Breast epithelium (tissue), 3 donors: ENCODE results near the gene SHROOM2.

Source experiments
- POLR2A ChIP-seq: fragments of 450-650 bp; IDR thresholded peaks from one replicate; pipeline ENCODE4 v1.6.1; 2016; ENCODE audit warnings: antibody characterized with exemption, mild to moderate bottlenecking, moderate library complexity
- POLR2AphosphoS5 ChIP-seq, 3 donors: sonication (generic); formaldehyde crosslinking; IDR thresholded peaks; one replicate each; pipeline ENCODE4 v1.6.1; 2017; ENCODE audit warnings: antibody characterized with exemption in 3 of 3
- TF ChIP-seq, protein P1 (sequence below), 3 donors: fragments of 450-650 bp; IDR thresholded peaks; one replicate each; pipeline ENCODE4 v1.5.1; 2016 to 2017; ENCODE audit warnings: antibody characterized with exemption in 3 of 3, mild to moderate bottlenecking in 3 of 3, moderate library complexity in 3 of 3

DNA sequence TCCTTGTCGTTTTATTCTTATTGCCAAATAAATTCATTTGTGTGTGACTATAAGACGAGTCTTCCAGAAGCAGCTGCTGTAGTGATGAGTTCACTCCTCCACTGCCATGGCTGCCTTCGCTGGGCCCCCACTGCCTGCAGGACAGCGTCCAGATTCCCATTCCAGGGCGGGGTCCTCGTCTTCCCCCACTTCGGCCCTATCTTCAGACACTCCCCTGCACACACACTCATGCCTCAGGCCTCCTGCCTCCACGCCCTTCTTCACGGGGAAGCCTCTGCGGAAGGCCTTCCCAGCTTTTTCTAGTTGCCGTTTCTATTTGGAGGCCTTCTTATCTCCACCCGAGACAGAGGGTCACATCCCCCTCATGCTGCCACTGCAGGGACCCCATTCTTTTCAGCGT is 80.4 kb downstream of the SHROOM2 start:
- TF ChIP-seq, protein P1, sequence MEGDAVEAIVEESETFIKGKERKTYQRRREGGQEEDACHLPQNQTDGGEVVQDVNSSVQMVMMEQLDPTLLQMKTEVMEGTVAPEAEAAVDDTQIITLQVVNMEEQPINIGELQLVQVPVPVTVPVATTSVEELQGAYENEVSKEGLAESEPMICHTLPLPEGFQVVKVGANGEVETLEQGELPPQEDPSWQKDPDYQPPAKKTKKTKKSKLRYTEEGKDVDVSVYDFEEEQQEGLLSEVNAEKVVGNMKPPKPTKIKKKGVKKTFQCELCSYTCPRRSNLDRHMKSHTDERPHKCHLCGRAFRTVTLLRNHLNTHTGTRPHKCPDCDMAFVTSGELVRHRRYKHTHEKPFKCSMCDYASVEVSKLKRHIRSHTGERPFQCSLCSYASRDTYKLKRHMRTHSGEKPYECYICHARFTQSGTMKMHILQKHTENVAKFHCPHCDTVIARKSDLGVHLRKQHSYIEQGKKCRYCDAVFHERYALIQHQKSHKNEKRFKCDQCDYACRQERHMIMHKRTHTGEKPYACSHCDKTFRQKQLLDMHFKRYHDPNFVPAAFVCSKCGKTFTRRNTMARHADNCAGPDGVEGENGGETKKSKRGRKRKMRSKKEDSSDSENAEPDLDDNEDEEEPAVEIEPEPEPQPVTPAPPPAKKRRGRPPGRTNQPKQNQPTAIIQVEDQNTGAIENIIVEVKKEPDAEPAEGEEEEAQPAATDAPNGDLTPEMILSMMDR (IDR thresholded peaks at IDR 0.05), result no peak
- TF ChIP-seq POLR2AphosphoS5 (IDR thresholded peaks at IDR 0.05) (no peak), POLR2A (no peak)
